NCI-H2081 treated with DMSO at 0.1 percent for 48 hours (cell line): Measurements from ENCODE around the gene CASKIN2.
"Not testable (repeated sequence)": the region's sequence is repeated elsewhere in the genome, so short reads cannot be mapped to it uniquely, and the experiment has no call there.

Experiments used
- DNase-seq: peaks from one replicate; lab custom pipeline; 2025; lab: John Stamatoyannopoulos, UW

The CASKIN2 gene

DNA sequence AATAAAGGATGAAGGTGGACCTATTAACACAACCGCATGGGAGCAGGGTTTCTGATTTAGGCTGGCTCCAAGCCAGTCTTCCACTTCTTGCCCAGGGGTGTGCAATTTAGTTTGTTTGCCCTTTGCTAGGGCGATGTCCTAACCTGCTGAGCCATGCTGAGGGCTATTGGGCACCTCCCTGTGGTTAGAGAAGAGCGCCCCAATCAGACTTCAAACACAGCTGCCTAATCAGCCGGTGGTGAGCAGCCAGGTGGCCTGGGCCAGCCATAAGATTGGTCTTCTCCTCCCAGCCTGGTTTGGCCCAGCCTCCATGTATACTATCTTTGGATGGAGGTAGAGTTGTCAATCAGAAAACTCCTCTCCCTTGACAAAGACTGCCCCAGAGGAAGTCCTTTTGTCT is 43.2 kb downstream of the CASKIN2 start:
- DNase-seq: peak; percentile 98

DNA sequence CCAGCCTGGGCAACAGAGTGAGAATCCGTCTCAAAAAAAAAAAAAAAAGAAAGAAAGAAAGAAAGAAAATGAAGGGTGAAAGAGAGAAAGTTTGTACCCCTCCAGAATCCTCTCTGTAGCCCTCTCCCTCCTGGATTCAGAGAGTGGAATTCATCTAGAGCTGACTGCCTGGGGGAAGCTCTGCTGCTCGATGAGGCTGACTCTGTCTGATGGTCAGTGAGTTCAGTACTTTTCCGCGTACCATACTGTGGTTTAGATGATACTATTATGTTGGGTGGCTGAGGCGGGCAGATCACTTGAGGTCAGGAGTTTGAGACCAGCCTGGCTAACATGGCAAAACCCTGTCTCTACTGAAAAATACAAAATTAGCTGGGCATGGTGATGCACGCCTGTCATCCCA is 44.1 kb downstream of the CASKIN2 start:
- no peak for DNase-seq

DNA sequence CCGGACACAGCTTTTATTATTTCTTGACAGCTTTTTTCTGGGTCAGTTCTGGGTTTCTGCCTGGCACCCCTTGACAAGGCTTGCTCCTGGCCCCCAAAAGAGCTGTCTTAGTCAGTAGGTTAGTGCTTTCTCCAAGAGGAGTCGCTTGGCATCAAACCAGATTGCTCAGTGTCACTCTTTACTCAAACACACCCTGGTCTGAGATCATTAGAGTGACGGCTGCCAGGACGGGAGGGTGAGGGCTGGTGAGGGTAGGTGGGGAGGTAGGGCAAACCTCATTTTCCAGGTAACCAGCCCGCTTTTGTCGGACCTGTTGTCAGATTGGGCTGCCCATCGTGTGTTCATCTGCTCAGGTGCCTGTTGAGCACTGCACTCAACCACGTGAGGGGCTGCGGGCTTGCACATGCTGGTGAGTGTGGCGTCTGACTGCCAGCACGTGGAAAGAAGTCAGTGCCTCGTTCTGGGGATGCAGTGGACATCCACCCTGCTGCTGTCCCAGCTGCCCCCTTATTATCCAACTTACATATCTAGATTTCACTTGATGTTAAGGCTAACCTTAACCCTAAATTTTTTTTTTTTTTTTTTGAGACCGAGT is 46.5 kb downstream of the CASKIN2 start:
- no peak for DNase-seq

DNA sequence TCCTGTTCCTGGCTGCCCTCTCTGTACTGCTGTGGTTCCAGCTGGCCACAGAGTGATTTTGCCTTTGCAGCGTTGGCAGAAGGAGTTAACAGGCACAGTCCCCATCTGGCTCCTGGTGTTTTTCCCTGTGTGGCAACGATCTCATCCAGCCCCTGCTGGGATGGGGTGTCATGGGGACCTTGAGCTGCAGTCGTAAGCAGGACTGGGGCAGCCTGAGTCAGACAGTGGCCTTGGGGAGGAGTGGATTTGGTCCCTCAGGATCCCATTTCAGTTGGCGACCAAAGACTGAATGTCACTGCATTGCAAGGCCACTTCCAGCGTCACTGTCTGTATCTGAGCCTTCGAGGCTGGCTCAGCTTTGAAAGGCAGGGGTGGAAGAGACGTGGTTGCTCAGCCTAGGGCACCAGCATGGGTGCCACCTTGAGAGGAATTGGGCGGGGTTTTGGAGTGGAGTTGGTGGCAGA is 47.0 kb downstream of the CASKIN2 start:
- no peak for DNase-seq

DNA sequence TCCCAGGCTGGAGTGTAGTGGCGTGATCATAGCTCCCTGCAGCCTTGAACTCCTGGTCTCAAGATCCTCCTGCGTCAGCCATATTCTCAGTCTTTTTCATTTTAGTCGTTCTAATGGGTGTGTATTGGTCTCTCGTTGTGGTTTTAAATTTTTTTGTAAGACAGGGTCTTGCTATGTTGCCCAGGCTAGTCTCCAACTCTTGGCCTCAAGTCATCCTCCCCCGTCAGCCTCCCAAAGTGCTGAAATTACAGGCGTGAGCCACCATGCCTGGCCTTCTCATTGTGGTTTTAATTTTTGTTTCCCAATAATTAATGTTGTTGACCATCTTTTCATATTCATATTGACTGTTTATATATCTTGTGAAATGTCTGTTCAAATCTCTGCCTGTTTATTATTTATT is 50.3 kb downstream of the CASKIN2 start:
- no peak for DNase-seq

DNA sequence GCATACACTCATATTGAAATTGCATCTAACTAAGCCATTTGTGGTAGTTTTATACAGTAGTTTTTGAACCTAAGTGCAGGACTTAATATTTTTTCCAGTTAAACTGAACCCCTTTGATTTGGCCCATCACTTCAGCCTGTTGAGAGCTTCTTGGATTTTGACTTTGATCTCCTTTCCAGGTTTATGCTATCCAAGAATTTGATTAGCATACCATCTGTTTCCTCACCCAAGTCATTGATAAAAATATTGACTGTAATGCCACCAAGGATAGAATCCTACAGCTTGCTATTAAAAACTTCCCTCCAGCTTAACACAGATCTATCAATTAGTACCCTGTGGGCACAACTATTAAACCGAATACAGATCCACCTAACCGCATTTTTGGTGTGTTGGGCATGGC is 51.7 kb downstream of the CASKIN2 start:
- DNase-seq: no peak

DNA sequence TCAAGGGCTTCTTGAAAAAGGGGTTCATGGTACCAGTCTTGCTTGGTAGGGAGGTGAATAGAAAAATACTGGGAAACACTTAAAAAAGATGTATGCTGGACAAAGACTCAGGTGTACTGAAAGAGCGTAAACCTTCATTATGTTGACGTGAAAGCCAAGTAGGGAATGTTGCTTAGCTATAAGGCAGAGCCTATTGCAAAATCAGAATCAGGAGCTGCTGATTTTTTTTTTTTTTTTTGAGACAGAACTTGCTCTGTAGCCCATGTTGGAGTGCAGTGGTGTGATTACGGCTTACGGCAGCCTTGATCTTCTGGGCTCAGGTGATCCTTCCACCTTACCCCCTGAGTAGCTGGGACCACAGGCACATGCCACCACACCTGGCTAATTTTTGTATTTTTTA is 55.0 kb downstream of the CASKIN2 start:
- no peak for DNase-seq

DNA sequence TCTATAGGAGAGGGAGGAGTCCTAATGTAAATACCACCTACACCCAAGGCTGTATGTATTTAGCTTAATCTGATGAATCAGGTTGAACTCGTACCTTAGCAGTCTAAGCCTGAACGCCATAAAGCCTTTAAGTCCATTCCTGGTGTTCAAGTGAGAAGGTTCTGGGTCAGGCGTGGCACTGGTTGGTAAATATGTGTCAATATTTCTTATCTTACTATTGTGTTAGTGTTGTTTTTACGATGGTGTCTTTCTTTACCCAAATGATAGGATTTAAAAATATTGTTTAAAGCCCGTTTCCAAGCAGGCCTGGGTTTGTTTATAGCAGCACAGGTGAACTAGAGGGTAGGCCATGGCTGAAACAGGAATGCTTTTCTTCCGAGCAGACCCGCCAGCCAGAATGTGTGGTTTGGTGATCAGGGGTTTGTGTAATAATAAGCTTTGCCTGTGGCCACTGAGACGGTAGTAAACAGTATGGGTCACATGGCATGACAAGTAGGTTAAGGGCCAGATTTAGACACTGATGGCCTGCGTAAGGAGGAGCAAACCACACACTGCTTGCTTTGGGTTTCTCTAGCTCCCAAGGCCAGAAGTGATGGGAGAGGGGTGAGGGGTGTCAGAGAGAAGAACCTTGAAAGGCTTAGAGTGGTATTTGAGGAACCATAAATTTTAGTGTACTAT is 55.6 kb downstream of the CASKIN2 start:
- DNase-seq: no peak

DNA sequence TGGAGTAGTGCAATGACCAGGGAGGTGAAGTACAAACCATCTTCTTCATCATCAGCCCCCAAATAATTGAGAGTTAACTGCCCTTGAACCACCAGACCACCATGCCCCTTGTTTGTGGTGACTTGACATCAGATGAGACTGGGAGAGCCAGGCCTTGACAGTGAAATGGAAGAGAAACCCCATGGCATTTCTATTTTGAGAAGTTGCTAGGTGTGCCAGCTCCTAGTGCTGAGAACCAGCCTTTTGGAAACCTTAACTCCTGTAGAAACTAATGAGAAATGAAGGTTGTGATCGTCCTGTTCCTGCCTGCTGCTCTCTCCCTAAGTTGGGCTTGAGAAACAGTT is 56.1 kb downstream of the CASKIN2 start:
- no peak for DNase-seq

DNA sequence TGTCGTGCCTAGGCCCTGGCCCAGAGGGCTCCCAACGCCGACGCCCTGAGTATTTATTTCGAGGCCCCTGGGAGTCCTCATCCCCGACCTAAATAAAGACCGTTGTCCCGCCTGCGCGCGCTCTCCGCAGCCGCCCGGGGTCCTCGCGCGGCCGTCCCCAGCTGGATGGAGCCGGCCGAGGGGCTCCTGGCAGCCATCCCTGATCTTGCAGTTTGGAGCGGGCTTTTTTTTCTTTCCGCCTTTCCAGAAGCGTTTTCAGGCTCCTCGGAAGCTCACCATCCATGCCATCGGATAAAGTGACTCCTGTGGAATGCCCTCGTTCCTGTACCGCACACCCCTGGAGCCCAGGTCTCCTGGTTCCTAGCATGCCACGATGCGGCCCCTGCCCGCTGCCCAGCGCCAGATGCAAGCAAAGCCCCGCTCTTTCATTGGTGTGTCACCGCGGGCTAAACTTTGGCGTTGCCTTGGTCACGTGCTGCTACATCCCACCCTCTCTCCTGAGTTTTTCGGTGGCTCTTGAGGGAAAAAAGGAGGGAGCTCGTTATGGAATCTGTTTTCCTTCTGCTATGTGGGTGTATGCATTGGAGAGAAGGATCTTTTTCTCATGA is 58.2 kb downstream of the CASKIN2 start:
- no peak for DNase-seq

DNA sequence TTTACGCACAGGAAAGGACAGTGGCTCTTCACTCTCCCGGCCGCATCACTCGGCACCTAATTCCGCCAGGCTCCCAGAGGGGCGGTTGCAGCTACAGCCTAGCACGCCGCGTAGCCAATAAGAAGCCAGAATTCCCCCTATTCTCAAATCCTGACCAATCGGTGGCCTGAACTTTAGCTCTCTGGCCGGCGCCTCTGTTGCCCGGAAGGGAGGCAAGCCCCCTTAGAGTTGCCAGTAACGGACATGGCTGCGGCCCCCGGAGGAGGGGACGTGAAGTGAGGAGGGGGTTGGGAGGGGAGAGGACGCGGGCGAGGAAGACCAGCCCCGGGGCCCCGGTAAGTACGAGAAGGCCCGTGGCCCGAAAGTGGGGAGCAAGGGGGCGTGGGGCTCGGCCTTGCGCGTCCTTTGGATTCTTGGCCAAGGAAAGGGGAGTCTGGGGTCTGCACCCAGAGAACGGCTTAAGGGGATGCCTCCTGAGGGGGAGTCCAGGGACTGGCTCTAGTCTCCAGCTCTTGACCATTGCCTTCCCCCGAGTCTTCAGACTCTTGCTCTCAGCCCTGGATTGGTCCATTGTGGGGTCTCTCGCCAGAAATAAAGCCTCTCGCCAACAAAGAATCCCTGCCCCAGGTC is 58.8 kb downstream of the CASKIN2 start, which contains the start of gene TMEM94:
Gene TMEM94 (plus strand): TSS at position 219 of the 630 bp plus-strand sequence. CDS start 15,271 bp downstream, outside the sequence.
- DNase-seq: peak; percentile 95

DNA sequence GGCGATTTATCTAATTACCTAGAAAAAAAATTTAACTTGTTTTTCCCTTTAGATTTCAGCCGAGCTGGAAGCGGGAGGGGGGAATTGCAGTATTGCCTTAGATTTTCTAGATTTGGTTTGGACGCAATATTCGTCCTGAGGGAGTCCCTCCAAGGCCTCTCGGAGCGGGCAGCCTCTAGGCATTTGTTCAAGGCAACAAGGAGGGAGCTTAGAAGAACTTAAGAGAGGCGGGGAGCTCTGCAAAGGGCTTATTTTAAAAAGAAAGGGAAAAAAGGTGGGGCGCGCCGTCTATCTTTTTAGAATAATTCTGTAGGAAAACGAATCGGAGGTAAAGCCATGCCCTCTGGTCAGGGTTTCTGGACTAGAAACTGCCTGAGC is 59.3 kb downstream of the CASKIN2 start:
- DNase-seq: no peak

DNA sequence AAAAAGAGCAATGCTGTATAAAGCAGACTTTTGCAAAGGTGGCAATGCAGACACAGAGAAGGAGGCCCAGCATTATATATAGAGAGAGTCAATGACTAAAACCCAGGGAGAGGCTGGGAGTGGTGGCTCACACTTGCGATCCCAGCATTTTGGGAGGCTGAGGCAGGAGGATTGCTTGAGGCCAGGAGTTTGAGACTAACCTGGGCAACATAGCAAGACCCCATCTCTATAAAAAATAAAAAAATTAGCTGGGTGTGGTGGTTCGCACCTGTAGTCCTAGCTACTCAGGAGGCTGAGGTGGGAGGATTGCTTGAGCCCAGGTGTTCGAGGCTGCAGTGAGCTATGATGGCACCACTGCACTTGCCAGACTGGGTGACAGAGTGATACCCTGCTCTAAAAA is 60.7 kb downstream of the CASKIN2 start:
- not testable (repeated sequence) for DNase-seq

DNA sequence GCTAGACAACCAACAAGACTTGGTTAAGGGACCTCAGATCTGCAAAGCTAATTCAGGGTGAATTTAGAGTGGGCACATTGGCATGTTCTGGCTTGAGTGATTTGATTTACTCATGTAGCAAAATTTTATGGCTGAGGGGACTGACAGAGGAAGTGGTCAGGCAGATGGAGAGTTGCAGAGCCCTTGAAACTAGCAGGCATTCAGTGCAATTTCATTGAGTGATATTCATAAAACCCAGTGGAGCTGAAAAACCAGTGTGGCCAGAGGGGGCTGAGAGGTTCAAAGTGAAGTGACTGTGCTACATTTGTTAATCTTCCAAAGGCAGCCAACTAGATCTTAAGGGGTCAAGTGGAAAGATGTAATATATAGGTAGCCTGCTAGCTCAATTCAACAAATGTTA is 61.1 kb downstream of the CASKIN2 start:
- no peak for DNase-seq

DNA sequence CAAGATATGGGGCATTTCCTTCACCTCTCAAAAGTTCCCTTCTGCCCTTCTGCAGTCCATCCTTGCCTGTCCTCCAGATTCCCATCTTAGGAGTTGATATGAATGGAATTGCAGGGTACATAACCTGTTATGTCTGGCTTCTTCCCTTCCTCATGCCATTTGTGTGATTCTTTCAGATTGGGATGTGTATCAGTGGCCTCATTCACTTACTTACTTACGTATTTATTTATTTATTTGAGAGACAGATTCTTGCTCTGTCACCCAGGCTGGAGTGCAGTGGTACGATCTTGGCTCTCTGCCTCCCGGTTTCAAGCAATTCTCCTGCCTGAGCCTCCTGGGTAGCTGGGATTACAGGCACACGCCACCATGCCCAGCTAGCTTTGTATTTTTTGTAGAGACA is 65.1 kb downstream of the CASKIN2 start:
- no peak for DNase-seq
